Stimulated activated naive CD4-positive, alpha-beta T cell (primary cell): ENCODE measurements around the gene TFEB.

ENCODE experiments used
- DNase-seq, 6 experiments: peaks; one replicate each; lab custom pipeline; 2025; lab: John Stamatoyannopoulos, UW

The TFEB gene

DNA sequence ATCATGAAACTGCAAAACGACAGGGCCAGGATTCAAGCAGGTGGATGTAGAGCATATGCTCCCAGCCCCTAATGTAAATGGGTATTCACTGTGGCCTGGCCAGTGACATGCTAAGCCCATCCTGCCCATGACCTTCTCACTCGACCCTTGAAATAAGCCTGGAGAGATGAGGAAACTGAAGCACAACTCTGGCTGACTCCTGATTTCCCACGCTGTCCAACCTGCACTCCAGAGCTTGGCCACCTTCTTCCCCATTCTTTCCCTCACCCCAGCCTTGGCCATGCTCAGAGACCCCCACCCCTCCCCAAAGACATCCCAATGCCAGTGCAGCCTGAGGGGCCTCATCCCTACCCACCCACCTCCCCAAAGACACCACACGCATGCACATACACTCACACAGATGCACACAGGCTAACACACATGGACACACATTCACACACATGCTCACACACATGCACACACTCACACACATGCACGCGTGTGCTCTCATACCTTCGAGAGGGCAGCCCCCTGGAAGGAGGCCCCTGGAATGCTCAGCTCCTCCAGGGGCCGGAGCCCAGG, 12.4 kb downstream of the TFEB start:
- no peak for DNase-seq

DNA sequence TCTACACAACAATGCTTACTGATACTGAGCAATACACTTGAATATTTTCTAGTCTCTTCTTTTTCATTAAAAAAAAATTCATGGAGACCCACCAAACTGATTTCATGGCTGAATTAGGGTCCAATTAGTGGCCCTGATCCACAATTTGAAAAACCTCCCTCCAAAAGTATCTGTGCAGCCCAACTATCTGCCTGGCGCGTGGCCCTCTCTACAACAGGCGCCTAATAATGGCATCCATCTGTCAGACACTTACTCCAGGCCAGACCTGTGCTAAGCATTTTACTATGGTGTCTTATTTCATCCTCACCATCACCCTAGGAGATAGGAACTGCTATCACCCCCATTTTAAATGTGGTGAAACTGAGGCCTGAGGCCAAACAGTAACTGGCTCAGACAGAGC, 14.0 kb downstream of the TFEB start:
- no peak for DNase-seq

DNA sequence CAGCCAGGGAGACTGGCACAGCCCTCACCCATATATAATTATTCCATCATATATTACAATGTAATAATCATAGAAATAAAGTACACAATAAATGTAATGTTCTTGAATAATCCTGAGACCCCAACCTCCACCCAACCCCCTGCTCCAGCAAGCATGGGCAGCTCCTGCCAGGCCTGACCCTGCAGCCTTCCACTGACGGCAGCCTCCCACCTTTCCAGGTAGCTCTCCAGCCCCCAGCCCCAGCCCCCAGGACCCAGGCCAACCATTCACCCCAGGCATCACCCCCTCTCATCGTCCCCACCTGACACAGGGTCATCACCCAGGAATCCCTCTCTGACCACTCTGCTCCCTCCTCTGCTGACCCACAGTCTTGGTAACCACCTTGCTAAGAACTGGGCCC, 14.6 kb downstream of the TFEB start:
- DNase-seq: no peak

DNA sequence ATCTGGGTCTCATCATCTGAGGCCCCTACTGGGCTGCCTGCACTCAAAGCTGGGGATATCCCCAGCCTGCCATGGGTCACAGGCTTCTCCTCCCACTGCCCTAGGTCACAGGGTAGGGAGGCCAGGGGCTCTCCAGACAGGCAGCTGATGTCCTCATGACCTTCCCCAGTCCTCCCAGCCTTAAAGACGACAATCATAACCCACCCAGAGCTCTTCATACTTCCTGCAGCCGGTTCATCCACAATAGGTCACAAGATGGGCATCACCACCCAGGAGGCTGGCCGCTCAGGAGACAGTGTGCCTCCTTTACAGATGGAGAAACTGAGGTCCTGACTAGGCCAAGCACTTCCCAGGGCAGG, 15.2 kb downstream of the TFEB start:
- no peak for DNase-seq

DNA sequence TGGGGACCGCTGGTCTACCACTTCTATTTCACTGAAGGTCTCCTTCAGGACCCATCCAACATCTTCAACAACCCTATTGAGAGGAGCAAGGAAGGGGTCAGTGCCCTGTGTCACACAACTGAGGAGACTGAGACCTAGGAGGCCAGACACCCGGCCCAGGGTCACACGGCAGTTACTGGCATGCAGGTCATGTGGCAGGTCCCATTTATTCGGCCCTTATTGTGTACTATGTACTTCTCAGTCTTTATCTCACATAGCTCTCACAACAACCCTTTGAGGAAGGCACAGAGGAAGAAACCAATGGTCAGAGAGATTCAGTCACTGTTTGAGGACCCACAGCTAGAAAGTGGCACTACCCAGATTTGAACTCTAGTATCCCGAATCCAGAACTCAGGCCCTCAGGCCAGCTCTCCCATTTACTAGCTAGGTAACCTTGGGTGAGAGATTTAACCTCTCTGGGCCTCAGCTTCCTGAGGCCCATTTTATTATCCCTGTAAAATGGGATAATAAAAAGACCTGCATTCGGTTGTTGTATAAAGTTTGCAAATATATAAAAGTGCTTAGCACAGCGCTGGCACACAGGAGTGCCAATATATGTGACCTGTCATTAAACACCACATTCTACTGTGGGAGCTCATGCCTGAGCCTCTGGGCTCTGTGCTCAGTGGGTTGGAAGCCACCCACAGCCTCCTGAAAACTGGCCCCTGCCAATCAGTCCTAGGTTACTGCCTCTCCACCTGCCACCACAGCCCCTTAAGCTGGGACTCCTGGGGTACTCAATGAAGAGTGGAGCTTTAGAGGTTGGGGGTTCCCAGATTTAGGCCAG, 15.8 kb downstream of the TFEB start:
- no peak for DNase-seq

GRCh38 chr6:41718828-41719227, 16.6 kb downstream of the TFEB start:
- DNase-seq: no peak

GRCh38 chr6:41717392-41717736, 18.0 kb downstream of the TFEB start:
- DNase-seq: no peak

DNA sequence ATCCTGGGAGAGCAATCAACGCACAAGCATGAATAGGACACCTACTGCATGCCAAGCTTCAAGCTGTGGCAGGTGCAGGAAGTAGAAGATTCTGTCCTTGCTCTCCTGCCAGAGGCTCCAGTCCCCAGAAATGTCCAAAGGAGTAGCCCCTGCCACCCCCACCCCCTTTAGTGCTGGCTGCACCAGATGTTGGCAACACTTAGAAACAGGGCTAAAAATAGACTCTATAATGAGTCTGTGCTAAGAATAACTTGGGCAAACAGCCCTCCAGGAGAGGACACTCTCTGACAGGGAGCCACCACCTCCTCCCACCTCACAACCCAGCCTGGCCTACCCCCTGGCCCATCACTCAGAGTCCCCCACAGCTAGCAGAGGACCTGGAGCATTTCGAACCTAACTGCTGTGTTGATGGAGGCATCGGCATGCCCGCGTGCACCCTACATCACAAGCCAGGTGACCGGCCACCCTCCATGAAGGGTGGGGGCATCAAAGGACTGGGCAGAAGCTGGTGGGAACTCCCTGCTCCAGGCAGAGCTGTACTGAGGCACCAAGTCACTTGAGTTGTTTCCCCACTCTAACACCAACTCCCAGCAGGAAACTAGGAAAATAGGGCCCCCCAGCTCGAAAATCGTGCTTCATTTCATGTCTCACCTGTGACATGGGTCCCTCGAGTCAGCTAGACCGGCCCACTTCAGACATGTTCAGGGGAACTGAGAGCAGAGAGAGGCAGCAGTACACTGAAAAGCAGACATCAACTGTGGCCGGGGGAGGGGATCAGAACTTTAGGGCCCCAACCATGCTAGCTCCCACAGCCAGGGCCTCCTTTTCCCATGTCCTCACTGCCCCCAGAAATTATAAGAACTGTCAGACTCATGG, 18.7 kb downstream of the TFEB start:
- no peak for DNase-seq

GRCh38 chr6:41715795-41716515, 19.5 kb downstream of the TFEB start:
- no peak for DNase-seq

DNA sequence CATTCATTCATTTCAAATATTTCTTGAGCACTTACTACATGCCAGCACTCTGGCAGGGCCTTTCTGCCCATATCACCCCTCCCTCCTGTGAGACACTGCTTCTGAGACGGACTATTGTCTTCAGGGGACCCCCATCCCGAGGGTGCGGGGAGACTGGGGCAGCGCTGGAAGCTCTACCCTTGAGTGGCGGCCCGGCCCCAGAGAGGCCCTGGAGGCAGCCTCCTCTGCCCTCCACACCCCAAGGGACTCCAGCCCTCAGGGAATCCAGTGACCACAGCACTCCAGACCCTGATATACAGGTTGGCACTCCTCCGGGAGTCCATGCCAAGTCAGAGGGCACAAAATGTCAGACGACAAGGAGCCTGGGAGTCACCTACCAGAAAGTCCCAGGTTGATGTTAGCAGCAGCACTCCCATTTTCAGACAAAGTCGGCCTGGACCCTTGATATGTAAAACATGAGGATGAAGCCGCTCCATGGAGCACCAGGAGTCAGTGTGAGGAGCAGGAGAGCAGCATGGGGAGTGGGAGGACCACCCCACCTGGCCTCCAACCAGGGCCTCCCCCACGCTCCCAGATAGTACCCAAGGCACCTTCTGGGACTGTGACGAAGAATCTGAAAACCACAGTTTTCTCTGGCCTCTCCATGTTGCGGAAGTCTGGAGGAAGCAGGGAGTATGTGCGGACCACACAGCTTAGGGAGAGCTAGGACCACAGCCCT, 20.7 kb downstream of the TFEB start:
- DNase-seq: no peak

- no peak for DNase-seq
Observed at GRCh38 chr6:41713650-41714291, 21.6 kb downstream of the TFEB start.

GRCh38 chr6:41713159-41713649, 22.2 kb downstream of the TFEB start:
- DNase-seq: no peak

GRCh38 chr6:41712651-41713103, 22.7 kb downstream of the TFEB start:
- DNase-seq: no peak

DNA sequence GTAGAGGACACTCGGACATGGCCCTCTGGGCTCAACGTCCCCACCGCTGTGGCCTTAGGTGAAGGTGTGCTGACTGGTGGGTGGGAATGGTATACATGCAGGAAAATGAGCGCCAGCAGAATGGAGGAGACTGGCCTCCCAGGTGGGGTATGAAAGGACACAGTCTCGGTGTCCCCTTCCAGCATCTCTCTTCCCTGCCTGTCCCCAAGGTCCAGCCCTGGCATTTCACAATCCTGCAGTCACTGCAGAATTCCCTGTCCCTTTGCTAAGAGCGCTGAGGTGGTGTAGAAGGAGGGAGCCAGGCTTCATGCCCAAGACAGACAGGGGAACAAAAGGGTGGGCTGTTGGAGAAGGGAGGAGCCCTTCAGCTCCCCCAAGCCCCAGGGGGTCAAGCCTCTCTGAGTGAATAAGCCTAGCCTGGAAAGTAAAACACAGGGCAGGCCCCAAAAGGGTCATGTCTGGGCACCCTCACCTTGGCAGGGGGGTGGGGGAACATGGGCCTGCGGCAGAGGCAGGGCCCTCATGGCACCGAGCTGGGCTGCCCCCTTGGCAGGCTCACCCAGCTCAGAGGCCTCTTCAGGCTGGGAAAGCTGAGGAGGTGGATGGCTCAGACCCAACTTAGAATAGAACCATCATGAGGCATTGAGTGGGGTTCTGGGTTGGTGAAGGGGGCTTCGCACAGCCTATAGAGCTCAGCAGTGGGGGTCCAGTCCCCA, 23.9 kb downstream of the TFEB start:
- DNase-seq: no peak

- DNase-seq: no peak
Observed at GRCh38 chr6:41709375-41709774, 26.0 kb downstream of the TFEB start.

GRCh38 chr6:41708856-41709255, 26.6 kb downstream of the TFEB start:
- DNase-seq: no peak

DNA sequence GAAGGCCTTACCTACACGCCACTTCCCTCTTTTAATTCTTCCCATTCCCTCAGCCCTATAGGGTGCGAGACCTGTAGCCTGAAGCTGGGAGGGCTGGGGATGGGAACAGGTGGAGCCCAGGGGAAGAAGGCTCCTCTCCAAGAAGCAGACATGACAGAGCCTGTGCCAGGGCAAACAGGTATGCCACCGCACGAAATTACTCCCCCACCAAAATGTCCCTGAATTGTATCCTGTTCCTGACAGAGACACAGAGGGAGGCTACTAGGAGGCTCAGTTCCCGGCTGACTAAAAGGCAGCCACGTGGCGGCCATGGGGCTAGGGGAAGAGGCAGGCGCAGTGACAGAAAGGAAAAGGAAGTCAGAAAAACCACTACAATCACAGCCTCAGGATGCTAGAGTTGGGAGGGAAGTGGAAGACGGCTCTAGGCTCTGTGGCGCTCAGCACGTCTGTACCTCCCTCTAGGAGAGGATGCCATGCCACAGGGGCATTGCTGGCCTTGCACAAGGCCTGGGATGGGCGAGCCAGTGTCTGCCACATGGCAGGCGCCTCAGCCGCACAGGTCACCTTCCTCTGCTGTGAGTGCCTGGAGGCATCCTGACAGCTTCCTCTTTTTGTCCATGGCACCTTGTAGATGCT, 27.7 kb downstream of the TFEB start:
- peak in 5 of 6 experiments; percentile 2 to 66 (median 42) for DNase-seq

GRCh38 chr6:41706876-41707564, 28.4 kb downstream of the TFEB start:
- DNase-seq: no peak
